CD4-positive, alpha-beta T cell treated with Interleukin-17A for 1 hour (primary cell): Measurements from ENCODE around the gene KANK4.
"Not testable (repeated sequence)": the region's sequence is repeated elsewhere in the genome, so short reads cannot be mapped to it uniquely, and the experiment has no call there.

Source experiments
- DNase-seq: peaks from one replicate; pipeline ENCODE4 v3.0.0-alpha.2; 2020

KANK4 gene

GRCh38 chr1:62233926-62234450 lies 85.2 kb downstream of the KANK4 start:
- DNase-seq: no peak

- no peak for DNase-seq
Measured at GRCh38 chr1:62232871-62233278, 86.4 kb downstream of the KANK4 start.

DNA sequence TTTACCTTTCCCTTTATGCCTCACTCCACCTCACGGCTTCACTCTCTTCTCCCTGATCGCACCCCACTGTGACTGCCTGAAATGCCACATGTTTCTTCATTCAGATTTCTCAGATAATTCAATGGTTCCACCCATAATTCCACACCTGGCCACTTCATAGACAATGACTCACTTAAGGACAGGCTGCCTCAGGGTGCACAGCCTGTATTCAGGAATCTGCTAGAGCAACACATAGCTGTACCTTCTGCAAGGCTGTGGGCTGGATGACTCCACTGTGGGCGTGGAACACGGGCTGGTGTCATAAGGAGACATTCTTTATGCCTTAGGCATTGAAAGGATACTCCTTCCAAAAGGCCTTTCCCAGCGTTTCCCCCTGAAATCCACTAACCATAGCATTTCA lies 88.5 kb downstream of the KANK4 start:
- no peak for DNase-seq

DNA sequence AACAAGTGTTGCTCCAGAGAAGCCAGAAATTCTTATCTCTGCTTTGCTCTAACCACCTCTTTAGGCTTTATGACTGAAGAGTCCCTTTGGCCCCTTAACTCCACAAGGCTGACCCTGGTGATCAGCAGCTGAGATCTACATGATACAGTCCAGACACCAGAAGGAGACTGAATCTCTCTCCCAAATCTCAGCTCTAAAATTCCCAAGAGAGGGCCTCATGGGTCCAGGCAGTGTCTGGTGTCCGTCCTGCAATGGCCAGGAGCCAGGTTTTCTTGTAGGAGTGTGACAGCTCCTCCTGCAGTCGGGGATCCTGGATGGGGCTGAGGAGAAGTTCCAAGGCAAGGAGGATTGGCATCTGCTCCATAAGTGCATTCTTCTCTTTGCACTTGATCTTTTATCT lies 89.3 kb downstream of the KANK4 start:
- DNase-seq: no peak

GRCh38 chr1:62229468-62229867 lies 89.8 kb downstream of the KANK4 start:
- no peak for DNase-seq

DNA sequence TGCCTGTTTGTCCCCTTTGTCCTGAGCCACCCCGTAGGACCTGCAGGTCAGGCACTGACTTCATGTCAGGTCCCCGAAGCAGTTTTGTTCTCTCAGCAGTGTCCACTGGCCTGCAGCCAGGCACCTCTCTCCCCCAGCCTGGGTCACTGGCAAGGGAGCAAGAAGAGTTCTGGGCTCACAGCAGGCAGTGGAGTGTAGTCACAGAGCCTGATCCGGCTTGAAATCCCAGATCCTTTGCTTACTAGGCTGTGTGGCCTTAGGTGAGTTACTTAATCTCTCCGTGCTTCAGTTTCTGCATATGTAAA lies 90.4 kb downstream of the KANK4 start:
- no peak for DNase-seq

DNA sequence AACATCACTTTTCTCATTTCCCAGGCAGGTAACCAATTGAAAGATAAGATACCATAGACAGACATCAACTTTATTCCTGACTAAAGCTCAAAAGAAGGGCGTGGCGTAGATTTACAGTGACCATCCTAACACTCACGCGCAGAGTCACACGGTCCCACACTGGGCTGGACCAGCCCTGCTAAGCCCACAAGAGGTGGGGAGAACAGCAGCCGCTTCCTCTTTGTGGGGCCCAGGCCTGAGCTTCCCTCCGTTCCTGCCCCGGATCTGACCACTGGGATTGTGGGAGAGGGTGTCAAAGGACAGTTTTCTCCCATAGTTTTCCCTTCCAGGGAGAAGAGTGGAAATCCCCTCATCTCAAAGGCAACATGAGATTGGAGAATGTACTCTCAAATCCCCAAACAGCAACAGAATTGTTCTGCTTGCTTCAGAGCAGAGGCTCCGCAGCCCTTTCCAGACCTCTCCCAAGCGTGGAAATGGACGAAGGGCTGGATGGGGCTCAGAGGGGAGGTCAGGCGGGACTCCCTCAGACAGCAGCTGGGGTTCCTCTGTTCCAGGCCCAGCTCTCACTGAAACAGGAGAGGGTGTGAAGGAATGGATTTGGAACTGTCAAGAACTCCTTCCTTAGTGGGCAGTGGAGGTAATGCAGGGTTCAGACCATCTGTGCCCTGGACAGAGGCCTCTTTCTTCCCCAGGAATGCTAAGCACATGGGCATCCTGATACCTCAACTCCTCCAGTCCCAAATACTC lies 90.9 kb downstream of the KANK4 start:
- DNase-seq: no peak

GRCh38 chr1:62227496-62227895 lies 91.7 kb downstream of the KANK4 start:
- DNase-seq: no peak

- no peak for DNase-seq
Measured at GRCh38 chr1:62224182-62224581, 95.1 kb downstream of the KANK4 start.

DNA sequence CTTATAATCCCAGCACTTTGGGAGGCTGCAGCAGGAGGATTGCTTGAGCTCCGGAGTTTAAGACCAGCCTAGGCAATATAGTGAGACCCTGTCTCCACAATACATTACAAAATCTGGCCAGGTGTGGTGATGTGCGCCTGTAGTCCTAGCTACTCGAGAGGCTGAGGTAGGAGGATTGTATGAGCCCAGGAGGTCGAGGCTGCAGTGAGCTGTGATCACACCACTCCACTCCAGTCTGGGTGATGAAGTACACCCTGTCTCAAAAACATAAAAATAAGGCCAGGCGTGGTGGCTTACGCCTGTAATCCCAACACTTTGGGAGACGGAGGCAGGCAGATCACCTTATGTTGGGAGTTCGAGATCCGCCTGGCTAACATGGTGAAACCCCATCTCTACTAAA lies 96.9 kb downstream of the KANK4 start:
- DNase-seq: no peak

DNA sequence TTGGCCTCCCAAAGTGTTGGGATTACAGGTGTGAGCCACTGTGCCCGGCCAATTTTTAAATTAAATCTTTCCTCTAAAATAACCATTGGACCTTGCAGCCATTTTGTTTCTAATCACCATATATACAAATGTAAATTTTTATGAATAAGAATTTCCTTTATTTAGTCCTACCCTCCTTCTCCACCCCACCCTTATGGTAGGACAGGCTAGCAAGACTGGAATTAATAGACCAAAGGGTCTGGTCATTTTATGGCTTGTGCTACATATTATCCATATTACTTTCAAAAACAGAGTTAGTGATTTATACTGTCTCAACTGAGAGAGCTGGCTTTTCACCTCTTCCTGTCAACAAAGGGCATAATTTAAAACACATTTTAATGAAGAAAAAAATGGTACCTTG lies 98.1 kb downstream of the KANK4 start:
- no peak for DNase-seq

DNA sequence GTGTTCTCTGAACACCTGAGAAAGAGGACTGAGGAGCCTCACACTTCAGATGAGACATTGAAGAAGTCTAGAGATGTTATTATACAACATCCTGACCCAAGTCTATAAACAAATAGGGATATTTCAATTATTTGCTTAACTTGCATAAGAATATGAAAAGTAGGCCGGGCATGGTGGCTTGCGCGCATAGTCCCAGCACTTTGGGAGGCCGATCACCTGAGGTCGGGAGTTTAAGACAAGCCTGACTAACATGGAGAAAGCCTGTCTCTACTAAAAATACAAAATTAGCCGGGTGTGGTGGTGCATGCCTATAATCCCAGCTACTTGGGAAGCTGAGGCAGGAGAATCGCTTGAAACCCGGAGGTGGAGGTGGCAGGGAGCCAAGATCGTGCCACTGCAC lies 98.8 kb downstream of the KANK4 start:
- not testable (repeated sequence) for DNase-seq

- no peak for DNase-seq
Measured at GRCh38 chr1:62218604-62219003, 100.6 kb downstream of the KANK4 start.

GRCh38 chr1:62213075-62213914 lies 105.9 kb downstream of the KANK4 start:
- no peak for DNase-seq

DNA sequence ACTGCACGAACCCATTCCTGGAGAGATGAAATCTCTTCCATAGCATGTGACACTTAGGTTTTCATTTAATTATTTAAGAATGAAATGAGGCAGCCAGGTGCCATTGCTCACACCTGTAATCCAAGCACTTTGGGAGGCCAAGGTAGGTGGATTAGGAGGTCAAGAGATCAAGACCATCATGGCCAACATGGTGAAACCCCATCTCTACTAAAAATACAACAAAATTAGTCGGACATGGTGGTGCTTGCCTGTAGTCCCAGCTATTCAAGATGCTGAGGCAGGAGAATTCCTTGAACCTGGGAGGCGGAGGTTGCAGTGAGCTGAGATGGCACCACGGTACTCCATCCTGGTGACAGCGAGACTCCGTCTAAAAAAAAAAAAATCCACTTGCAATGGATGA lies 106.8 kb downstream of the KANK4 start:
- DNase-seq: no peak

- no peak for DNase-seq
Measured at GRCh38 chr1:62210960-62211359, 108.3 kb downstream of the KANK4 start.

DNA sequence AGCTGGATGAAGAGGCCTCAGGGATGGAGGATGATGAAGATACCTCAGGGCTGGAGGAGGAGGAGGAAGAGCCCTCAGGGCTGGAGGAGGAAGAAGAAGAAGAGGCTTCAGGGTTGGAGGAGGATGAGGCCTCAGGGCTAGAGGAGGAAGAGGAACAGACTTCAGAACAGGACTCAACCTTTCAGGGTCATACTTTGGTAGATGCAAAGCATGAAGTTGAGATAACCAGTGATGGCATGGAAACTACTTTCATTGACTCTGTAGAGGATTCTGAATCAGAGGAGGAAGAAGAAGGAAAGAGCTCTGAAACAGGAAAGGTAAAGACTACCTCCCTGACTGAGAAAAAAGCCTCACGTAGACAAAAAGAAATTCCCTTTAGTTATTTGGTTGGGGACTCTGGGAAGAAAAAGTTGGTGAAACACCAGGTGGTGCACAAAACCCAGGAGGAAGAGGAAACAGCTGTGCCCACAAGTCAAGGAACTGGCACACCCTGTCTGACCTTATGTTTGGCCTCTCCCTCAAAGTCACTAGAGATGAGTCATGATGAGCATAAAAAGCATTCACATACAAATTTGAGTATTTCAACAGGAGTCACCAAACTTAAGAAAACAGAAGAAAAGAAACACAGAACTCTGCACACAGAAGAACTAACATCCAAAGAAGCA lies 109.2 kb downstream of the KANK4 start:
- no peak for DNase-seq

GRCh38 chr1:62208970-62209369 lies 110.3 kb downstream of the KANK4 start:
- DNase-seq: no peak

DNA sequence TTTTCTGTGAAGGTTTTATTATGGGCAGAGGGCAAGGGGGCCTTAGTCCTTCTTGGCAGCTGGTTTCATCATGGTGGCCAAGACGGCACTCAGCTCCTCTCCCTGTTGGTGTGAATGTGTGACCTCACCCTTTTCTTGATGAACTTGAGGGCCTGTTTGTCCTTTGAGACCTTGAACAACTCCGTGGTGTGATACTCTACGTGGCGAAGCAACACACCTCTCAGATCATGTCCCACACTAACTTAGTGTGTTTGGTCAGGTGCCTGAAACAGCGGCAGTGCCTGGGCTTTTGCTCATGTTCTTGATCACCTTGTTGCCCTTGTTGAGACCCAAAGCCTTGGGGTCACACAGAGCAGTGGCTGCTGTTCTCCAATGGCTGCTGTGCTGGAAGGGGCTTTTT lies 111.1 kb downstream of the KANK4 start:
- DNase-seq: no peak

DNA sequence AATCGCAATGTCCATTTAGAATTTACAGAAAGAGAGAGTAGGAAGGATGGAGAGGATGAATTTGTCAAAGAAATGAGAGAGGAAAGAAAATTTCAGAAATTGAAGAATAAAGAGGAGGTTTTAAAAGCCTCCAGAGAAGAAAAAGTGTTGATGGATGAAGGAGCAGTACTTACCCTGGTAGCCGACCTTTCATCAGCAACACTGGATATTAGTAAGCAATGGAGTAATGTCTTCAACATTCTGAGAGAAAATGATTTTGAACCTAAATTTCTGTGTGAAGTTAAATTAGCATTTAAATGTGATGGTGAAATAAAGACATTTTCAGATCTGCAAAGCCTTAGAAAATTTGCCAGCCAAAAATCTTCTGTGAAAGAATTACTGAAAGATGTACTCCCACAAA lies 112.0 kb downstream of the KANK4 start:
- no peak for DNase-seq

- DNase-seq: no peak
Measured at GRCh38 chr1:62198781-62199125, 120.5 kb downstream of the KANK4 start.

- no peak for DNase-seq
Measured at GRCh38 chr1:62198069-62198780, 121.0 kb downstream of the KANK4 start.

DNA sequence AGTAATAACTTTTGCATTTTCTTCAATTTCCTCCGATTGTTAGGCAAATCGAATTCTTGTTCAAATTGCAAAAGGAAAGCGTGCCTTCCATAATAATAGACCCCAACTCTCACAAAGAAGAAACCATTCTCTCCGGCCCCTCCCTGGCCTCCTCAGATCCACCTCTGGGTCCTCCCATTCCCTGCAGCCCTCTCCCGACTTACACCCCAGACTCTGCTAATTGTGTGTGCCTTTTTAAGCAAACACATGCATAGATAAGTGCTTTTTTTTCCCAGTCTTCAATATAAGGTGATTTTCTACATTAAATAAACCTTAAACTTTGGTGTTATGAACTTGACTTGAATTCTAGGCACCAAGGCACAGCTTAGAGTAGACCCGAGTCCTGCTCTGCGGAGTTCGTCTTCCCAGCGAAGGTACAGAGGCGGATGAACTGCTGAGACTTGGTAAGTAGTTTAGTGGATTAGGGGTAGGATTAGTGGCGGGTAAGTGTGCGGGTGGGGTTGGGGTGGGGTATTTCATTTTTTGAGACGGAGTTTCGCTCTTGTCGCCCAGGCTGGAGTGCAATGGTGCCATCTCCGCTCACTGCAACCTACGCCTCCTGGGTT lies 123.0 kb downstream of the KANK4 start:
- DNase-seq: no peak
